C4-2B (cell line): ENCODE data around the gene FRMD8.

Experiments
- H3K27ac ChIP-seq: fragments of 450-650 bp; 2 replicates; pipeline ENCODE4 v1.5.1; 2017
- ZFX ChIP-seq: fragments of 450-650 bp; IDR thresholded peaks from 2 replicates; pipeline ENCODE4 v1.6.1; 2017
- TF ChIP-seq, protein P1 (sequence below): fragments of 450-650 bp; conservative IDR thresholded peaks from 2 replicates; pipeline ENCODE4 v1.5.1; 2017; ENCODE audit warnings: mild to moderate bottlenecking

The FRMD8 gene

DNA sequence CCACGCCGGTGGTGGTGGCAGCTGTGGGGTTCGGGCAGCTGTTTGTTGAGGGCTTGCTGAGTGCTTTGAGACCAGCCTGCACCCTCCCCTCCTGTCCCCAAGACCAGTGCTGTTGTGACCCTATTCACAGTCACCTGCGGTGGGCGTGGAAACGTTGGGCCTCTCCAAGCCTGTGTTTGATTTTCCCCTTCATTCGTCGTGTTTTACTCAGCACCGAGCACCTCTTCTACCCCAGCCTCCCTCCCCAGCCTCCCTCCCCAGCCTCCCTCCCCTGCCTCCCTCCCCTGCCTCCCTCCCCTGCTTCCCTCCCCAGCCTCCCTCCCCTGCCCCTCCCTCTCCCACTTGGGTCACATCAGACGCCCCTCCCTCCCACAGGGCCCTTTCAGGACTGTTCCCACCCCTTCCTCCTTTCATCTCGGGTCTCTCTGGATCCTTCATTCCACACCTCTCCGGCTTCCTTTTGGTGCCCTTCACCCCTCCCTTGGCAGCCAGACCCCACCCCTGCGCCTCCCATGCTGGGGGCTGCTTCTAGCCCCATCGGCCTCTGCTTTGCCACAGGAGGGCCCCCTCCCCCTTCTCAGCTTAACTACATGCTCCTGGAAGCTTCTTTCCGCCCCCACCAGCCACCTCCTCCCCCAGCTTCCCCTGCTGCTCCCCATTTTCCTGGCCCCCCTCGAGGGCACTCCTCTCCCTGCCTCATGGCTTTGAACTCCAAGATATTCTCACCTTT lies 14.8 kb downstream of the FRMD8 start:
- TF ChIP-seq ZFX, result no peak
- TF ChIP-seq, protein P1, sequence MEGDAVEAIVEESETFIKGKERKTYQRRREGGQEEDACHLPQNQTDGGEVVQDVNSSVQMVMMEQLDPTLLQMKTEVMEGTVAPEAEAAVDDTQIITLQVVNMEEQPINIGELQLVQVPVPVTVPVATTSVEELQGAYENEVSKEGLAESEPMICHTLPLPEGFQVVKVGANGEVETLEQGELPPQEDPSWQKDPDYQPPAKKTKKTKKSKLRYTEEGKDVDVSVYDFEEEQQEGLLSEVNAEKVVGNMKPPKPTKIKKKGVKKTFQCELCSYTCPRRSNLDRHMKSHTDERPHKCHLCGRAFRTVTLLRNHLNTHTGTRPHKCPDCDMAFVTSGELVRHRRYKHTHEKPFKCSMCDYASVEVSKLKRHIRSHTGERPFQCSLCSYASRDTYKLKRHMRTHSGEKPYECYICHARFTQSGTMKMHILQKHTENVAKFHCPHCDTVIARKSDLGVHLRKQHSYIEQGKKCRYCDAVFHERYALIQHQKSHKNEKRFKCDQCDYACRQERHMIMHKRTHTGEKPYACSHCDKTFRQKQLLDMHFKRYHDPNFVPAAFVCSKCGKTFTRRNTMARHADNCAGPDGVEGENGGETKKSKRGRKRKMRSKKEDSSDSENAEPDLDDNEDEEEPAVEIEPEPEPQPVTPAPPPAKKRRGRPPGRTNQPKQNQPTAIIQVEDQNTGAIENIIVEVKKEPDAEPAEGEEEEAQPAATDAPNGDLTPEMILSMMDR, result no peak
- H3K27ac ChIP-seq, result no peak overlapping the region

DNA sequence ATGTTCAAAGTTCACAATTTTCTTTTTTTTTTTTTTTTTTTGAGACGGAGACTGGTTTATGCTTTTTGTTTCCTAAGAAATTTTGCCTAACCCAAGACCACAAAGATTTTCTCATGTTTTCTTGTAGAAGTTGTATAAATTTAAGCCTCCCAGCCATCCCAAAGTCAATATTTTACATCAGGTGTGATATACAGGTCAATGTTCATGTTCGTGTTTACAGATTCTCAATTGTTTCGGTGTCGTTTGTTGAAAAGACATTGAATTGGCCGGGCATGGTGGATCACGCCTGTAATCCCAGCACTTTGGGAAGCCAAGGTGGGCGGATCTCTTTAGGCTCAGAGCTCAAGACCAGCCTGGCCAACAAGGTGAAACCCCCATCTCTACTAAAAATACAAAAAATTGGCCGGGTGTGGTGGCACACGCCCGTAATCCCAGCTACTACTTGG lies 15.4 kb downstream of the FRMD8 start:
- H3K27ac ChIP-seq, result no peak overlapping the region
- TF ChIP-seq, protein P1, result no peak
- TF ChIP-seq ZFX, result no peak

DNA sequence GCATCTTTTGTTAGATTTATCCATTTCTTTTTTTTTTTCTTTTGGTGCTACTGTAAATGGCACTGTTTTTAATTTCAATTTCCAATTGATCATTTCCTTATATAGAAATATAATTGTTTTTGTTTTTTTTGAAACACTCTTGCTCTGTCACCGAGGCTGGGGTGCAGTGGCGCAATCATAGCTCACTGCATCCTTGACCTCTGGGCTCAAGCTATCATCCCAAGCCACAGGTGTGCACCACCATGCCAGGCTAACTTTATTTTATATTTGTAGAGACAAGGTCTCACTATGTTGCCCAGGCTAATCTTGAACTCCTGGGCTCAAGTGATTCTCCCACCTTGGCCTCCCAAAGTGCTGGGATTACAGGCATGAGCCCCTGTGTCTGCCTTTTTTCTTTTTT lies 16.4 kb downstream of the FRMD8 start:
- no peak for TF ChIP-seq ZFX
- TF ChIP-seq, protein P1, result no peak
- no peak overlapping the region for H3K27ac ChIP-seq

DNA sequence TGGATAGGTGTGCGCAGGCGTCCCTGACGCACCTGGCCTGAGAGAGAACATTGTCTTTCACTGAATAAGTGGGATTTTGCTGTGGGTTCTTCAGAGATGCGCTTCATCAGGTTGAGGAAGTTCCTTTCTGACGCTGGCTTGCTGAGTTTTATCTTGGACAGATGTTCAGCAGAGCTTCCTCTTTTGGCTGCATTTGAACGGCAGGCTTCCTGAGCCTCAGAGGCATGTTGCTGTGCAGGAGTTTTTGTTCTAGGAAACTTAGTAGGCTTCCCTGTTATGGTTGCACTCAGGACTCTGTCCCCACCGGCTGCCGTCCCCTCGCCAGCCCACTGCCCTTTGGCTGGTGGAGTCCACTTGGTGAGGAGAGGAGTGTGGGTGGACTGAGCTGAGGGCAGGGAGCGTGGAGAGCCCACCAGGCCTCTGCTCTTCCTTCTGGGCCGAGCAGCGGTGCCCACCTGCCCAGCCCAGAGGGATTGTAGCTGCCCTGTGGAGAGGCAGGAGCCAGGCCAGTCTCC lies 17.2 kb downstream of the FRMD8 start:
- H3K27ac ChIP-seq, result no peak overlapping the region
- TF ChIP-seq, protein P1, result no peak
- TF ChIP-seq ZFX, result no peak

DNA sequence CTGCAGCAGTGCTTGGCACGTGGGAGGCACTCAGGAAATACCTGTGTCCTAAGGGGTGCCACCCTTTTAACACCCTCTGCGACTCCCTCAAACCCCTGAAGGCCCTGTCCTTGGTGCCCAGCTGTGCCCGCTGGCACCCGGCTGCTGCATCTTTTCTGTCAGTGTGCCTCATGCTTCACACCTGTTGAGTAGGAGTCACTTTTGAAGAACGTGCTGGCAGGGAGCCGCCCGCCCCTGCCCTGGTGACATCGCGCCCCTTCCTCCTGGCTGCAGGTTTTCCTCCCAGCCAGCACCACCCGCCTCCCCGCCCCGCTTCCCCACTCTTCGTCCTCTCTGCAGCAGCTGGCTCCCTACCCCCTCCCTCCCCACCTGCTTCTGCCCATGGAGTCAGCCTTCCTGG lies 17.8 kb downstream of the FRMD8 start:
- no peak overlapping the region for H3K27ac ChIP-seq
- TF ChIP-seq, protein P1, result no peak
- TF ChIP-seq ZFX, result no peak

DNA sequence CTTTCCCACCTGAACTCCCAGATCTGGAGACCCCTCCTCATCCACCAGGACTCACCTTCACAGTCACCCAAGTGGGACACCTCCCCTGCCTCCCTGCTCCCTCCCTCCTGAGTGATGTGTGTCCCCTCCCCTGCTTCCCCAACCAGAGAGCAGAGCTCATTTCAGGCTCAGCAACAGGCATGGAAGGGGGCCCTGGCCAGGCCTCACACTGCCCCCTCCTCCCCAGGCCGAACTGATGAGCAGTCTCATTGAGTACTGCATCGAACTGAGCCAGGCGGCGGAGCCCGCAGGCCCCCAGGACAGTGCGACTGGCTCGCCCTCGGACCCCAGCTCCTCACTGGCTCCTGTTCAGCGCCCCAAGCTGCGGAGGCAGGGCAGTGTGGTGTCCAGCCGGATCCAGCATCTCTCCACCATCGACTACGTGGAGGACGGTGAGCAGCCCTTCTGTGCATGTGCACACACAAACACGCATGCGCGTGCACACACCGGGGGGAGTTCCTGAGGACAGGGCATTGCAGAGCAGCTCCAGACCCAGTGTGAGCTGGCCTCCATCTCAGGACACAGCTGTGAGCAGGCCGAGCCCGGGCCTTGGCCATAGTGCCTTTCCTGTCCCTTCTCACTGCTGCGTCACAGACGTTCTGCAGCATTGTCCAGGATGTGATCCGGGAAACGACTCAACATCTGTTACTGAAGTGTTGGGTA lies 18.4 kb downstream of the FRMD8 start:
- TF ChIP-seq, protein P1, result no peak
- no peak for TF ChIP-seq ZFX
- H3K27ac ChIP-seq, result no peak overlapping the region
